ENCODE measurements around the gene PHACTR4.

The PHACTR4 gene

GRCh38 chr1:28494737-28495136 lies 125.2 kb downstream of the PHACTR4 start:
- Histone ChIP-seq H3K27me3 (ENCODE audit: control insufficient read depth, low read length) (no peaks in the 10 kb centered on the region), H3K27ac (ENCODE audit: low read depth, low read length) (no peak overlapping the region), H3K9me3 (ENCODE audit: control insufficient read depth, insufficient read depth, low read length) (no peaks in the 10 kb centered on the region), H3K4me2 (ENCODE audit: low read length) (no peak overlapping the region), H3K36me3 (ENCODE audit: control insufficient read depth, low read length) (peaks cover 17% of the 10 kb centered on the region), H3K4me3 (ENCODE audit: low read length) (no peak overlapping the region), H3F3A (ENCODE audit: control insufficient read depth, insufficient read depth) (peaks cover 3% of the 10 kb centered on the region; the same call in 1 of the 2 replicates), H3K9me2 (replicated peaks; ENCODE audit: control insufficient read depth, low read length) (no peaks in the 10 kb centered on the region), H4K20me1 (ENCODE audit: control insufficient read depth, insufficient read depth, low read depth, low read length) (no peaks in the 10 kb centered on the region), H3K4me1 (ENCODE audit: control insufficient read depth, low read length) (peaks cover 7% of the 10 kb centered on the region), H3K79me2 (ENCODE audit: control insufficient read depth, low read length) (no peaks in the 10 kb centered on the region)
- TF ChIP-seq EZH2phosphoT487 (IDR thresholded peaks at IDR 0.05; ENCODE audit: borderline replicate concordance, low read length): no peak
- TF ChIP-seq CTCF (IDR thresholded peaks at IDR 0.05; ENCODE audit: low read depth, low read length, poor library complexity, severe bottlenecking): no peak

DNA sequence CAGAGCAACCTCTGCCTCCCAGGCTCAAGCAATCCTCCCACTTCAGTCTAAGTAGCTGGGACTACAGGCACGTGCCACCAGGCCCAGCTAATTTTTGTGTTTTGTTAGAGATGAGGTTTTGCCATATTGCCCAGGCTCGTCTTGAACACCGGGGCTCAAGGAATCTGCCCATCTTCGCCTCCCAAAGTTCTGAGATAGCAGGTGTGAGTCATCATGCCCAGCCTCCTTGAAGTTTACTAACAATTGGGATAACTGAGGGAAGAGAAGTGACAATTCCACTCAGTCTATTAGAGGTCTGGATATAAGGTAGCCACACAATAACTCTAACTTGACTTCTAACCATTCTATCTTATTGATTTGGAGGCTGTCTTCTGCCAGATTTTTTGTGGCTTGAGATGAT lies 130.0 kb downstream of the PHACTR4 start:
- no peak overlapping the region for H3K4me2 ChIP-seq (ENCODE audit: low read length)

DNA sequence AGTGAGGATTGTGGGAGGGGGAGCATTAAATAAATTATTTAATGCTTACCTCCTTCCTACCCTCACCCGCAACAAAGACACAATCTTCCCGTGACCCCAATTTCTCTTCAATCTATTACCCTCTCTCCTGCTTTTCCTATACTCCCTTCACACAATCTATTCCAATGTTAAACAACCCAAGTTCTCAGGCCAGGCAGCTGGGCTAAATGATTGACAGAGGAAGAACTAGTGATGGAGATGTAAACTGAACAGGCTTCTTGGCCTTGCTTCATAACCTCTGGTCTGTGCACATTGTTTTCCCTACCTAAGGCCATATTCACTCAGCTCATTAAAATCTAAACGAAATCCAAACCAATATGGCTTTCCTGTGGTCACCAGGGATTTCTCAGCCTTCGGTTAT lies 132.4 kb downstream of the PHACTR4 start:
- no peak overlapping the region for H3K27ac ChIP-seq (ENCODE audit: low read depth, low read length)
- no peaks in the 10 kb centered on the region; the same call in 1 of the 2 replicates for H3K27me3 ChIP-seq (ENCODE audit: control insufficient read depth, low read length)
- no peak overlapping the region for H3K4me2 ChIP-seq (ENCODE audit: low read length)
- no peaks in the 10 kb centered on the region for H3K9me3 ChIP-seq (ENCODE audit: control insufficient read depth, insufficient read depth, low read length)
- peaks cover 17% of the 10 kb centered on the region for H3K36me3 ChIP-seq (ENCODE audit: control insufficient read depth, low read length)
- H4K20me1 ChIP-seq (ENCODE audit: control insufficient read depth, insufficient read depth, low read depth, low read length): no peaks in the 10 kb centered on the region
- peaks cover 31% of the 10 kb centered on the region for H3F3A ChIP-seq (ENCODE audit: control insufficient read depth, insufficient read depth)
- TF ChIP-seq CTCF (IDR thresholded peaks at IDR 0.05; ENCODE audit: low read depth, low read length, poor library complexity, severe bottlenecking) (no peak), EZH2phosphoT487 (IDR thresholded peaks at IDR 0.05; ENCODE audit: borderline replicate concordance, low read length) (no peak)
- H3K4me3 ChIP-seq (ENCODE audit: low read length): no peak overlapping the region
- peaks cover 18% of the 10 kb centered on the region for H3K79me2 ChIP-seq (ENCODE audit: control insufficient read depth, low read length)
- H3K9me2 ChIP-seq (replicated peaks; ENCODE audit: control insufficient read depth, low read length): no peaks in the 10 kb centered on the region
- peaks cover 8% of the 10 kb centered on the region for H3K4me1 ChIP-seq (ENCODE audit: control insufficient read depth, low read length)

More for the DNA sequence above, 130.0 kb downstream of the PHACTR4 start:
- Histone ChIP-seq H4K20me1 (ENCODE audit: control insufficient read depth, insufficient read depth, low read depth, low read length) (no peaks in the 10 kb centered on the region), H3K4me3 (ENCODE audit: low read length) (no peak overlapping the region), H3K27me3 (ENCODE audit: control insufficient read depth, low read length) (no peaks in the 10 kb centered on the region), H3K9me3 (ENCODE audit: control insufficient read depth, insufficient read depth, low read length) (no peaks in the 10 kb centered on the region), H3K79me2 (ENCODE audit: control insufficient read depth, low read length) (no peaks in the 10 kb centered on the region), H3F3A (ENCODE audit: control insufficient read depth, insufficient read depth) (peaks cover 14% of the 10 kb centered on the region), H3K27ac (ENCODE audit: low read depth, low read length) (no peak overlapping the region), H3K4me1 (ENCODE audit: control insufficient read depth, low read length) (peaks cover 9% of the 10 kb centered on the region), H3K36me3 (ENCODE audit: control insufficient read depth, low read length) (peaks cover 6% of the 10 kb centered on the region), H3K9me2 (replicated peaks; ENCODE audit: control insufficient read depth, low read length) (no peaks in the 10 kb centered on the region)
- TF ChIP-seq CTCF (IDR thresholded peaks at IDR 0.05; ENCODE audit: low read depth, low read length, poor library complexity, severe bottlenecking) (no peak), EZH2phosphoT487 (IDR thresholded peaks at IDR 0.05; ENCODE audit: borderline replicate concordance, low read length) (no peak)

Data from DOHH2 (cell line).